Measurements from ENCODE around the gene SCRN2.

SCRN2 gene

GRCh38 chr17:47882695-47883588 is 41.9 kb upstream of the SCRN2 start:
- TF ChIP-seq ZFX (IDR thresholded peaks at IDR 0.05; ENCODE audit: borderline replicate concordance), result no peak
- no peak for TF ChIP-seq CTCF (IDR thresholded peaks at IDR 0.05)
- H3K27ac ChIP-seq, result no peak overlapping the region

GRCh38 chr17:47882247-47882646 is 41.2 kb upstream of the SCRN2 start:
- no peak overlapping the region for H3K27ac ChIP-seq
- no peak for TF ChIP-seq CTCF (IDR thresholded peaks at IDR 0.05)
- no peak for TF ChIP-seq ZFX (IDR thresholded peaks at IDR 0.05; ENCODE audit: borderline replicate concordance)

GRCh38 chr17:47879776-47880454 is 38.8 kb upstream of the SCRN2 start:
- no peak for TF ChIP-seq ZFX (IDR thresholded peaks at IDR 0.05; ENCODE audit: borderline replicate concordance)
- no peak for TF ChIP-seq CTCF (IDR thresholded peaks at IDR 0.05)
- H3K27ac ChIP-seq, result no peak overlapping the region

DNA sequence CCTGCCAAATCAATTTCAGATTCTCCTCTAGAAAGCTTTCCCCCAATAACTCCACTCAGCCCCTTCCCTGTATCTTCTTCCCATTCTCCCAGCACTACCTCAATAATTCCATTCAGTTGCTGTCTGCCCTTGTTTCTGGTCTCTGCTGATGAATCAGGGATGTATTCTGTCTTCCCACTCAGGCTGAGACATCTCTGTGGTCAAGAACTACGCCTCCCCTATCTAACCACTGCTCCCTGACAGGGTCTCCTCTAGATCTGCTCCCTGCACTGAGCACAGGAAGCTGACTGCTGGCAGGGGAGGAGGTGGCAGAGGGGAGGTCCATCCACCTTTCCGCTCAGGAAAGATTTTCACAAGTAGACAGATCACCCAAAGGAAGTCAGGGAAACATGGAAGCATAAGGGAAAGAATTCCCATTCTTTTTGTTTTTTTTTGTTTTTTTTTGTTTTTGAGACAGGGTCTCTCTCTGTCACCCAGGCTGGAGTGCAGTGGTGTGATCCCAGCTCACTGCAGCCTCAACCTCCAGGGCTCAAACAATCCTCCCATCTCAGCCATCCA is 38.0 kb upstream of the SCRN2 start:
- no peak for TF ChIP-seq ZFX (IDR thresholded peaks at IDR 0.05; ENCODE audit: borderline replicate concordance)
- no peak for TF ChIP-seq CTCF (IDR thresholded peaks at IDR 0.05)
- no peak overlapping the region for H3K27ac ChIP-seq

- H3K27ac ChIP-seq, result no peak overlapping the region
- TF ChIP-seq CTCF (IDR thresholded peaks at IDR 0.05) (no peak), ZFX (IDR thresholded peaks at IDR 0.05; ENCODE audit: borderline replicate concordance) (no peak)
These were observed 37.3 kb upstream of the SCRN2 start for GRCh38 chr17:47878203-47879027.

GRCh38 chr17:47877368-47878034 is 36.4 kb upstream of the SCRN2 start:
- no peak for TF ChIP-seq ZFX (IDR thresholded peaks at IDR 0.05; ENCODE audit: borderline replicate concordance)
- no peak for TF ChIP-seq CTCF (IDR thresholded peaks at IDR 0.05)
- H3K27ac ChIP-seq, result no peak overlapping the region

Measured in 22Rv1 (cell line).